Gastroesophageal sphincter (tissue), 4 donors: Measurements from ENCODE around the gene MAST1. TPM values are rescaled to one million over a fixed set of nuclear protein-coding genes. Genes with fewer than 3 reads are reported as not detected.

Experiments
- ATAC-seq: fragments of 150-250 bp; one replicate; pipeline ENCODE4 v1.9.1; 2016; ENCODE audit warnings: mild to moderate bottlenecking, moderate library complexity
- H3K27ac ChIP-seq, 4 donors: fragments of 200-600 bp; sonication (generic) in 3 of 4; 1 replicate in 3 of 4; 2 replicates in 1 of 4; pipeline ENCODE4 v1.5.1; 2016 to 2019
- H3K27me3 ChIP-seq: fragments of 200-600 bp; sonication (generic); one replicate; pipeline ENCODE4 v1.5.1; 2019
- H3K36me3 ChIP-seq, 2 donors: fragments of 200-600 bp; sonication (generic); one replicate each; pipeline ENCODE4 v1.5.1; 2019; ENCODE audit warnings: control low read depth in 1 of 2
- H3K4me1 ChIP-seq, 3 donors: fragments of 200-600 bp; sonication (generic); 1 replicate in 2 of 3; 2 replicates in 1 of 3; pipeline ENCODE4 v1.5.1; 2016 to 2019; ENCODE audit warnings: control low read depth in 2 of 3
- H3K4me3 ChIP-seq, 2 donors: fragments of 200-600 bp; sonication (generic); one replicate each; pipeline ENCODE4 v1.5.1; 2019; ENCODE audit warnings: mild to moderate bottlenecking in 1 of 2, moderate library complexity in 1 of 2
- H3K9me3 ChIP-seq, 3 donors: fragments of 200-600 bp; sonication (generic); one replicate each; pipeline ENCODE4 v1.5.1; 2017 to 2019; ENCODE audit warnings: control low read depth in 2 of 3
- CTCF ChIP-seq, 4 experiments: fragments of 200-600 bp in 2 of 4; fragments of 450-650 bp in 2 of 4; sonication (generic) in 1 of 4; IDR thresholded peaks; one replicate each; pipeline ENCODE4 v1.5.1; 2017 to 2019; ENCODE audit warnings: antibody characterized with exemption in 4 of 4, mild to moderate bottlenecking in 2 of 4, moderate library complexity in 2 of 4
- EP300 ChIP-seq: sonication (generic); formaldehyde crosslinking; IDR thresholded peaks from one replicate; pipeline ENCODE4 v1.6.1; 2017; ENCODE audit warnings: antibody characterized with exemption, mild to moderate bottlenecking
- POLR2A ChIP-seq, 2 donors: fragments of 450-650 bp; IDR thresholded peaks; one replicate each; pipeline ENCODE4 v1.6.1; 2017; ENCODE audit warnings: antibody characterized with exemption in 2 of 2, mild to moderate bottlenecking in 2 of 2, moderate library complexity in 1 of 2
- POLR2AphosphoS5 ChIP-seq: sonication (generic); formaldehyde crosslinking; IDR thresholded peaks from one replicate; pipeline ENCODE4 v1.6.1; 2017; ENCODE audit warnings: antibody characterized with exemption
- WGBS, 2 donors: methylation state at CpG; one replicate each; pipeline ENCODE4 v1.1.5; 2018; ENCODE audit warnings: low coverage in 1 of 2; 5-methylcytosine and 5-hydroxymethylcytosine counted together
- total RNA-seq, 4 donors: library from RNA; depleted of rRNA; stranded (reverse); fragments of >200 nt; gene quantifications; one replicate each; pipeline ENCODE4 v1.1.0, GENCODE V29; 2016

Gene MAST1
- total RNA-seq, result 1 to 10 TPM in 1 of 4 donors, under 1 TPM in 1, not detected in 2; 0.15 to 1.5 TPM

GRCh38 chr19:12838182-12838885 is at the start of gene MAST1:
Gene MAST1, plus strand, starts transcription at chr19:12838515. Its CDS starts 58 bp downstream, at chr19:12838573.
- ATAC-seq, result peak; percentile 67
- no peaks in the 10 kb centered on the region for H3K9me3 ChIP-seq
- no peaks in the 10 kb centered on the region for H3K36me3 ChIP-seq
- WGBS, 2 donors, result 0% methylated on average over 1 of the region's 69 CpGs; no CpG with 5 or more reads in 1 of the 2 donors
- H3K4me1 ChIP-seq, result peaks cover 0 to 40% (median 18%) of the 10 kb centered on the region in 3 donors
- H3K27me3 ChIP-seq, result peaks cover 100% of the 10 kb centered on the region
- no peak for TF ChIP-seq POLR2AphosphoS5
- peak in 3 of 4 experiments; percentile 31 to 54 (median 41) for TF ChIP-seq CTCF (IDR thresholded peaks at IDR 0.05)
- H3K4me3 ChIP-seq, result peak within 1 kb of the TSS in 1 of 2 donors; percentile 39
- no peak within 1 kb of the TSS for H3K27ac ChIP-seq

- Histone ChIP-seq H3K9me3 (no peaks in the 10 kb centered on the region), H3K27ac (peak overlapping the region; percentile 89 to 100 (median 98)), H3K27me3 (no peaks in the 10 kb centered on the region), H3K36me3 (no peaks in the 10 kb centered on the region), H3K4me1 (peaks cover 0 to 71% (median 42%) of the 10 kb centered on the region in 3 donors), H3K4me3 (peak overlapping the region; percentile 60 to 97)
- no peak for ATAC-seq
- TF ChIP-seq POLR2AphosphoS5 (no peak), CTCF (IDR thresholded peaks at IDR 0.05) (no peak), POLR2A (IDR thresholded peaks at IDR 0.05) (no peak), EP300 (no peak)
- WGBS, 2 donors, result no CpG with 5 or more reads among the region's 12 CpGs
These were observed 49.6 kb upstream of the MAST1 start for GRCh38 chr19:12788682-12789097.

- H3K36me3 ChIP-seq, result no peaks in the 10 kb centered on the region
These were observed 49.0 kb upstream of the MAST1 start for GRCh38 chr19:12789098-12789903.

GRCh38 chr19:12789904-12790619 is 48.3 kb upstream of the MAST1 start:
- TF ChIP-seq POLR2AphosphoS5 (peak; percentile 99), POLR2A (IDR thresholded peaks at IDR 0.05) (peak; percentile 92 to 95), CTCF (IDR thresholded peaks at IDR 0.05) (no peak), EP300 (no peak)
- Histone ChIP-seq H3K9me3 (no peaks in the 10 kb centered on the region), H3K27ac (peak overlapping the region; percentile 89 to 100 (median 98)), H3K4me1 (peaks cover 0 to 71% (median 31%) of the 10 kb centered on the region in 3 donors), H3K4me3 (peak overlapping the region; percentile 60 to 97), H3K36me3 (no peaks in the 10 kb centered on the region), H3K27me3 (no peaks in the 10 kb centered on the region)
- ATAC-seq, result peak; percentile 71
- WGBS, 2 donors, result 2 to 3% methylated on average over 8 to 11 of the region's 56 CpGs

More at GRCh38 chr19:12789098-12789903, 49.0 kb upstream of the MAST1 start:
- Histone ChIP-seq H3K27me3 (no peaks in the 10 kb centered on the region), H3K4me3 (peak overlapping the region; percentile 60 to 97), H3K27ac (peak overlapping the region; percentile 89 to 100 (median 98)), H3K9me3 (no peaks in the 10 kb centered on the region), H3K4me1 (peaks cover 0 to 71% (median 38%) of the 10 kb centered on the region in 3 donors)
- no peak for ATAC-seq
- WGBS, 2 donors, result 0 to 5% methylated on average over 4 to 5 of the region's 46 CpGs
- no peak for TF ChIP-seq POLR2A (IDR thresholded peaks at IDR 0.05)
- TF ChIP-seq EP300, result no peak
- no peak for TF ChIP-seq POLR2AphosphoS5
